H9 (cell line): Measurements from ENCODE around the gene DEPP1. TPM values are rescaled to one million over a fixed set of nuclear protein-coding genes. Genes with fewer than 3 reads are reported as not detected.

Source experiments
- DNase-seq: peaks from one replicate; pipeline ENCODE4 v3.0.0-alpha.2; 2017
- H2AFZ ChIP-seq: one replicate; pipeline ENCODE4 v1.6.1; 2013; ENCODE audit warnings: mild to moderate bottlenecking, low read length, control low read depth, moderate library complexity
- H2AK5ac ChIP-seq: 2 replicates; pipeline ENCODE4 v1.6.1; 2013; ENCODE audit warnings: low read length, control low read depth, mixed read lengths; ENCODE audit not compliant: insufficient read length
- H2BK120ac ChIP-seq: one replicate; pipeline ENCODE4 v1.6.1; 2013; ENCODE audit warnings: low read depth, mild to moderate bottlenecking, low read length, control low read depth, inconsistent platforms; ENCODE audit not compliant: poor library complexity, severe bottlenecking
- H2BK12ac ChIP-seq: 2 replicates; pipeline ENCODE4 v1.6.1; 2013; ENCODE audit warnings: low read length, control low read depth, mixed read lengths, low read depth; ENCODE audit not compliant: insufficient read length
- H2BK15ac ChIP-seq: 2 replicates; pipeline ENCODE4 v1.6.1; 2013; ENCODE audit warnings: low read depth, low read length, control low read depth
- H2BK20ac ChIP-seq: one replicate; pipeline ENCODE4 v1.6.1; 2013; ENCODE audit warnings: low read depth, mild to moderate bottlenecking, low read length, control low read depth, inconsistent platforms; ENCODE audit not compliant: poor library complexity, severe bottlenecking
- H2BK5ac ChIP-seq: 2 replicates; pipeline ENCODE4 v1.6.1; 2013; ENCODE audit warnings: low read length, control low read depth, mixed read lengths; ENCODE audit not compliant: insufficient read length
- H3K14ac ChIP-seq: 2 replicates; pipeline ENCODE4 v1.6.1; 2013; ENCODE audit warnings: low read length, control low read depth; ENCODE audit not compliant: insufficient read depth
- H3K18ac ChIP-seq: 2 replicates; pipeline ENCODE4 v1.6.1; 2013; ENCODE audit warnings: low read depth, mild to moderate bottlenecking, mixed read lengths, low read length, control low read depth; ENCODE audit not compliant: insufficient read length
- H3K23ac ChIP-seq: 2 replicates; pipeline ENCODE4 v1.6.1; 2013; ENCODE audit warnings: low read length, control low read depth, mixed read lengths, low read depth; ENCODE audit not compliant: insufficient read length
- H3K23me2 ChIP-seq: 2 replicates; pipeline ENCODE4 v1.6.1; 2013; ENCODE audit warnings: low read depth, mild to moderate bottlenecking, mixed read lengths, low read length, control low read depth; ENCODE audit not compliant: insufficient read length, poor library complexity, severe bottlenecking
- H3K27ac ChIP-seq: 2 replicates; pipeline ENCODE4 v1.5.1; 2013; ENCODE audit warnings: low read length, control low read depth, mixed read lengths, low read depth; ENCODE audit not compliant: insufficient read length
- H3K27me3 ChIP-seq: 2 replicates; pipeline ENCODE4 v1.6.1; 2013; ENCODE audit warnings: low read length, control low read depth, inconsistent platforms; ENCODE audit not compliant: insufficient read depth
- H3K4ac ChIP-seq: 2 replicates; pipeline ENCODE4 v1.6.1; 2013; ENCODE audit warnings: low read depth, mild to moderate bottlenecking, control low read depth, inconsistent platforms, low read length, moderate library complexity
- H3K4me1 ChIP-seq: 2 replicates; pipeline ENCODE4 v1.6.1; 2013; ENCODE audit warnings: low read length, control low read depth, inconsistent platforms; ENCODE audit not compliant: insufficient read depth
- H3K4me2 ChIP-seq: 2 replicates; pipeline ENCODE4 v1.6.1; 2013; ENCODE audit warnings: low read length, control low read depth, mixed read lengths; ENCODE audit not compliant: insufficient read length, insufficient read depth
- H3K56ac ChIP-seq: 2 replicates; pipeline ENCODE4 v1.6.1; 2013; ENCODE audit warnings: low read depth, mild to moderate bottlenecking, mixed read lengths, low read length, control low read depth; ENCODE audit not compliant: insufficient read length
- H3K79me1 ChIP-seq: 2 replicates; pipeline ENCODE4 v1.6.1; 2013; ENCODE audit warnings: low read depth, mild to moderate bottlenecking, moderate library complexity, low read length, control low read depth, inconsistent platforms; ENCODE audit not compliant: insufficient read depth, poor library complexity, severe bottlenecking
- H3K79me2 ChIP-seq: 2 replicates; pipeline ENCODE4 v1.6.1; 2013; ENCODE audit warnings: low read length, control low read depth, inconsistent platforms; ENCODE audit not compliant: insufficient read depth
- H3K9ac ChIP-seq: 2 replicates; pipeline ENCODE4 v1.6.1; 2013; ENCODE audit warnings: low read length, control low read depth, mixed read lengths; ENCODE audit not compliant: insufficient read length; ENCODE audit errors: extremely low read depth
- H3K9me3 ChIP-seq: one replicate; pipeline ENCODE4 v1.6.1; 2013; ENCODE audit warnings: low read depth, low read length, inconsistent platforms; ENCODE audit not compliant: control insufficient read depth
- H3T11ph ChIP-seq: one replicate; pipeline ENCODE4 v1.6.1; 2013; ENCODE audit warnings: mild to moderate bottlenecking, low read length, control low read depth, inconsistent platforms
- H4K20me1 ChIP-seq: one replicate; pipeline ENCODE4 v1.6.1; 2013; ENCODE audit not compliant: control insufficient read depth, insufficient read length, insufficient read depth
- H4K5ac ChIP-seq: 2 replicates; pipeline ENCODE4 v1.6.1; 2013; ENCODE audit warnings: low read depth, mild to moderate bottlenecking, mixed read lengths, low read length, control low read depth; ENCODE audit not compliant: insufficient read length
- H4K8ac ChIP-seq: replicated peaks from 2 replicates; pipeline ENCODE4 v1.6.1; 2013; ENCODE audit warnings: low read length, control low read depth, mixed read lengths, low read depth; ENCODE audit not compliant: insufficient read length
- H4K91ac ChIP-seq: 2 replicates; pipeline ENCODE4 v1.6.1; 2013; ENCODE audit warnings: low read depth, mild to moderate bottlenecking, moderate library complexity, mixed read lengths, low read length, control low read depth; ENCODE audit not compliant: insufficient read length
- H3K27ac Mint-ChIP-seq, 3 experiments: 2 replicates in 2 of 3; 3 replicates in 1 of 3; pipeline ENCODE4 v1.8.0; 2020 to 2021; ENCODE audit warnings: mixed read lengths in 3 of 3, mild to moderate bottlenecking in 1 of 3, moderate library complexity in 1 of 3
- H3K27me3 Mint-ChIP-seq: 2 replicates; pipeline ENCODE4 v1.8.0; 2021; ENCODE audit warnings: low read depth, mild to moderate bottlenecking, moderate library complexity, mixed read lengths
- H3K36me3 Mint-ChIP-seq, 3 experiments: 2 replicates in 2 of 3; 3 replicates in 1 of 3; pipeline ENCODE4 v1.8.0; 2020 to 2021; ENCODE audit warnings: low read depth in 3 of 3, mixed read lengths in 3 of 3; ENCODE audit not compliant: insufficient read depth in 1 of 3
- H3K4me1 Mint-ChIP-seq, 2 experiments: 2 replicates each; pipeline ENCODE4 v1.8.0; 2020; ENCODE audit warnings: mixed read lengths in 2 of 2
- H3K4me3 Mint-ChIP-seq, 2 experiments: 2 replicates in 1 of 2; 3 replicates in 1 of 2; pipeline ENCODE4 v1.8.0; 2020 to 2021; ENCODE audit warnings: mild to moderate bottlenecking in 2 of 2, mixed read lengths in 2 of 2, moderate library complexity in 1 of 2
- H3K9me3 Mint-ChIP-seq, 2 experiments: 2 replicates in 1 of 2; 3 replicates in 1 of 2; pipeline ENCODE4 v1.8.0; 2020; ENCODE audit warnings: mild to moderate bottlenecking in 2 of 2, mixed read lengths in 2 of 2, moderate library complexity in 1 of 2
- WGBS: extraction: QIAGEN DNeasy Blood & Tissue Kit; methylation state at CpG from one replicate; pipeline ENCODE4 v1.1.7; 2013; ENCODE audit warnings: missing lambda C conversion rate, low lambda C conversion rate, mixed read lengths; ENCODE audit not compliant: insufficient read length; ENCODE audit errors: extremely low coverage; 5-methylcytosine and 5-hydroxymethylcytosine counted together
- total RNA-seq: library from RNA; stranded (reverse); gene quantifications from 2 replicates; pipeline ENCODE4 v1.2.1, GENCODE V29; 2021
- TF ChIP-seq, protein P1 (sequence below): fragments of 200-600 bp; sonication (generic); conservative IDR thresholded peaks from 3 replicates; pipeline ENCODE4 v1.8.0; 2021; ENCODE audit warnings: antibody characterized with exemption, mild to moderate bottlenecking

DEPP1 gene
- total RNA-seq, 1 experiment from 2014 or later: 2.4 TPM

- no peak overlapping the region for H3K4me3 Mint-ChIP-seq
- no peaks in the 10 kb centered on the region for H3K79me2 ChIP-seq
- peaks cover 5 to 22% (median 8%) of the 10 kb centered on the region in 3 experiments; a peak in 5 of 7 replicates for H3K36me3 Mint-ChIP-seq
- no peaks in the 10 kb centered on the region for H3K79me1 ChIP-seq
- no peak overlapping the region for H2BK20ac ChIP-seq
- no peak overlapping the region for H3T11ph ChIP-seq
- H3K23ac ChIP-seq: no peak overlapping the region
- H3K9ac ChIP-seq: no peak overlapping the region
- H3K18ac ChIP-seq: no peak overlapping the region
- peaks cover 58 to 66% of the 10 kb centered on the region in 2 experiments for H3K4me1 Mint-ChIP-seq
- H2BK5ac ChIP-seq: no peak overlapping the region
- H3K9me3 Mint-ChIP-seq: no peaks in the 10 kb centered on the region; a peak in 2 of 5 replicates
- no peak overlapping the region for H2BK12ac ChIP-seq
- H2AFZ ChIP-seq: no peak overlapping the region
- no CpG with 5 or more reads among the region's 8 CpGs for WGBS
- no peaks in the 10 kb centered on the region for H3K23me2 ChIP-seq
- H3K4ac ChIP-seq: no peak overlapping the region
- H3K56ac ChIP-seq: no peak overlapping the region
- H3K4me2 ChIP-seq: no peak overlapping the region
- no peak overlapping the region for H4K91ac ChIP-seq
- no peak overlapping the region for H2AK5ac ChIP-seq
- no peaks in the 10 kb centered on the region for H3K27me3 ChIP-seq
- TF ChIP-seq, protein P1, sequence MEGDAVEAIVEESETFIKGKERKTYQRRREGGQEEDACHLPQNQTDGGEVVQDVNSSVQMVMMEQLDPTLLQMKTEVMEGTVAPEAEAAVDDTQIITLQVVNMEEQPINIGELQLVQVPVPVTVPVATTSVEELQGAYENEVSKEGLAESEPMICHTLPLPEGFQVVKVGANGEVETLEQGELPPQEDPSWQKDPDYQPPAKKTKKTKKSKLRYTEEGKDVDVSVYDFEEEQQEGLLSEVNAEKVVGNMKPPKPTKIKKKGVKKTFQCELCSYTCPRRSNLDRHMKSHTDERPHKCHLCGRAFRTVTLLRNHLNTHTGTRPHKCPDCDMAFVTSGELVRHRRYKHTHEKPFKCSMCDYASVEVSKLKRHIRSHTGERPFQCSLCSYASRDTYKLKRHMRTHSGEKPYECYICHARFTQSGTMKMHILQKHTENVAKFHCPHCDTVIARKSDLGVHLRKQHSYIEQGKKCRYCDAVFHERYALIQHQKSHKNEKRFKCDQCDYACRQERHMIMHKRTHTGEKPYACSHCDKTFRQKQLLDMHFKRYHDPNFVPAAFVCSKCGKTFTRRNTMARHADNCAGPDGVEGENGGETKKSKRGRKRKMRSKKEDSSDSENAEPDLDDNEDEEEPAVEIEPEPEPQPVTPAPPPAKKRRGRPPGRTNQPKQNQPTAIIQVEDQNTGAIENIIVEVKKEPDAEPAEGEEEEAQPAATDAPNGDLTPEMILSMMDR: no peak
- no peak for DNase-seq
- H3K27ac ChIP-seq: no peak overlapping the region
- no peak overlapping the region for H2BK120ac ChIP-seq
- no peaks in the 10 kb centered on the region for H4K20me1 ChIP-seq
- H4K8ac ChIP-seq: no peak overlapping the region
- H2BK15ac ChIP-seq: no peak overlapping the region
- peaks cover 7% of the 10 kb centered on the region; the same call in 1 of the 2 replicates for H3K4me1 ChIP-seq
- H3K27me3 Mint-ChIP-seq: peaks cover 3% of the 10 kb centered on the region
- no peak overlapping the region for H4K5ac ChIP-seq
- H3K9me3 ChIP-seq: no peaks in the 10 kb centered on the region
- no peak overlapping the region for H3K14ac ChIP-seq
- H3K27ac Mint-ChIP-seq: peak overlapping the region in 1 of 3 experiments; percentile 71; a peak in 1 of 7 replicates
Measured at GRCh38 chr10:44992732-44993225, 14.2 kb upstream of the DEPP1 start.
